HG02870 (cell line): ENCODE measurements around the gene C19orf85.
A peak's percentile ranks its signal among the peaks of the same experiment; 100 is the strongest.

ENCODE experiments used
- ATAC-seq: cut with Tn5 transposase; IDR thresholded peaks from one replicate; pipeline ENCODE4 v1.9.1; 2021; ENCODE audit warnings: mild to moderate bottlenecking, moderate library complexity; ENCODE audit not compliant: unreplicated experiment

C19orf85 gene

DNA sequence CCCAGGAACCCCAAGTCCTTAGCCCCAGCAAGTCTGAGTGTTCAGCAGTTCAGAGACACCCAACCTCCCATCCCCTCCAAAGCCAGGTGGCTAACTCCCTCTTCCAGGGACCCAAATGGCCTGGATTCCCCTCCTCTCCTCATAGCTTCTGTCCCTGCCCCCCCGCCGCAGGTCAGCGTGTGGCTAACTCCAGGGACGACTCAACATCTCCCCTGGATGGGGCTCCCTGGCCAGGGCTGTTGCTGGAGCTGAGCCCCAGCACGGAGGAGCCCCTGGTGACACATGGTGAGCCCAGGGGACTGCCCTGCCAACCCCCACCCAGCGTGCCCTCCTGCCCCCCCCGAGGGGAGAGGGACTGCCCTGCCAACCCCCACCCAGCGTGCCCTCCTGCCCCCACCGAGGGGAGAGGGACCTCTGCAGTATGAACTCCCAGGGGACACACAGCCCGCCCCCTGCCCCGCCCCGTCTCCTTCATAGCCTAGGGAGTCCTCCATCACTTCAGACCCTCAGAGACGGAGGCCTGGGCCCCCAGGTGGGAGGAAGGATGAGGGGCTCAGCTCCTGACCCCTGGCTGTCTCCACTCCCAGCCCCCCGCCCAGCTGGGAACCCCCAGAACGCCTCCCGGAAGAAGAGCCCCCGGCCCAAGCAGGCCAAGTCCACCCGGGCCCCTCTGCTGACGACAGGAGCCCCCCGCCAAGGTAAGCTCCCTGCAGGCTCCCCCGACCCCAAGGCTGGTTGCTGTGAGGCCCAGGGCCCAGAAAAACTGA is 25.3 kb upstream of the C19orf85 start:
- no peak for ATAC-seq

GRCh38 chr19:55488986-55489710 is 24.6 kb upstream of the C19orf85 start:
- no peak for ATAC-seq

- ATAC-seq, result no peak
Measured at GRCh38 chr19:55487924-55488687, 23.6 kb upstream of the C19orf85 start, which contains the start of gene SSC5D. SSC5D (plus strand) TSS chr19:55488436; CDS start chr19:55488590, 154 bp downstream.

GRCh38 chr19:55486971-55487923 is 22.7 kb upstream of the C19orf85 start:
- no peak for ATAC-seq

- ATAC-seq, result no peak
Measured at GRCh38 chr19:55486043-55486970, 21.8 kb upstream of the C19orf85 start.

DNA sequence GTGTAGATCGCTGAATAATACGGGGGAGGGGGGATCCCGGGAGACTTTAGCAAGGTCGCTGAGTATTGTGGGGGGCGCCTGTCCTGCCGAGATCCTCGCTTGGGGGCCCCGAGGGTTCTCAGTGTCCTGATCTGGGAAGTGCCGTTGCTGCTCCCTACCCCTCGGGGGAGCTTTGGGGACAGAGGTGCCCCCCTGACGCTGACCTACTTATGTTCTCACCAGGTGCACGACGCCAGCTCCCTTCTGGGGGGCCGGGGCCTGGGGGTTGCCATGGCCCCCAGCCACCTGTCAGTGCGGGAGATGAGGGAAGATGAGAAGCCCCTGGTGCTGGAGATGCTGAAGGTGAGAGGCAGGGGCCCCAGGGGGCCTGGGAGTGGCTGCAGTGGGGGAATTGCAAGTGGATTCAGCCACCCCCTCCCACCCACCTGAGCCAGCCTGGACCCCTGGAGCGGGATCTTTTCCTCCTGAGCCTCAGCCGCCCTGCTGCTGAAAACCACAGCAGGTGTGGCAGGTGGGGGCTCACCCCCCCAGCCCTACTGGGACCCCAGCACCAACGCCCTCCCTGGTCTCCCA is 21.0 kb upstream of the C19orf85 start:
- ATAC-seq, result no peak

- peak; percentile 69 for ATAC-seq
Measured at GRCh38 chr19:55484593-55485438, 20.3 kb upstream of the C19orf85 start, which contains the start of gene NAT14. NAT14 (plus strand) TSS chr19:55485188; CDS start chr19:55485709, 521 bp downstream.

DNA sequence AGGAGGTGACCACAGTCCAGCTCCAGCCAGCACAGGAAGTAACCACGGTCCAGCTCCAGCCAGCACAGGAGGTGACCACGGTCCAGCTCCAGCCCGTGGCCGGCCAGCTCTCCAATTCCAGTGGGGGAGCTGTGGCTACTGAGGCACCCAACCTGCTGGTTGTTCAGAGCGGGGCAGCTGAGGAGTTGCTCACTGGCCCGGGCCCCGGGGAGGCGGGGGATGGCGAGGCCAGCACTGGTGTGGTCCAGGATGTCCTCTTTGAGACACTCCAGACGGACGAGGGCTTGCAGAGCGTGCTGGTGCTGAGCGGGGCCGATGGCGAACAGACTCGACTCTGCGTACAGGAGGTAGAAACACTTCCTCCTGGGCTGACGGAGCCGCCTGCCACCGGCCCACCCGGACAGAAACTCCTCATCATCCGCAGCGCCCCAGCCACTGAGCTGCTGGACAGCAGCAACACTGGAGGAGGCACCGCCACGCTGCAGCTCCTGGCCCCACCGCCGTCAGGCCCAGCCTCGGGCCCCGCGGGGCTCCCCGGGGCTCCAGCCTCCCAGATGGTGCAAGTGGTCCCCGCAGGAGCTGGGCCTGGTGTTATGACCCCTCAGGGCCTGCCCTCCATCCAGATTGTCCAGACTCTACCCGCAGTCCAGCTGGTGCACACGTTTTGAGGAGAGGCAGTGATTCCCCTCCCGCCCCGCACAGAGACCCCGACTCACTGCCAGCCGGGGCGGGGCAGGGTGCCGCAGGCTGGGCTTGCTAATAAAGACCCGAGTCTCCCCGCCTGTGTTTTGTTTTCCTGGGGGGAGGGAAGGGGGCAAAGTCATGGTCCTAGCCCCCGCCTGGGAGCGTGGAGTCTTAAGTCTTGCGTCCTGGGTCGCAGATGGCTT is 19.4 kb upstream of the C19orf85 start:
- ATAC-seq, result no peak

- no peak for ATAC-seq
Measured at GRCh38 chr19:55482967-55483705, 18.6 kb upstream of the C19orf85 start.

DNA sequence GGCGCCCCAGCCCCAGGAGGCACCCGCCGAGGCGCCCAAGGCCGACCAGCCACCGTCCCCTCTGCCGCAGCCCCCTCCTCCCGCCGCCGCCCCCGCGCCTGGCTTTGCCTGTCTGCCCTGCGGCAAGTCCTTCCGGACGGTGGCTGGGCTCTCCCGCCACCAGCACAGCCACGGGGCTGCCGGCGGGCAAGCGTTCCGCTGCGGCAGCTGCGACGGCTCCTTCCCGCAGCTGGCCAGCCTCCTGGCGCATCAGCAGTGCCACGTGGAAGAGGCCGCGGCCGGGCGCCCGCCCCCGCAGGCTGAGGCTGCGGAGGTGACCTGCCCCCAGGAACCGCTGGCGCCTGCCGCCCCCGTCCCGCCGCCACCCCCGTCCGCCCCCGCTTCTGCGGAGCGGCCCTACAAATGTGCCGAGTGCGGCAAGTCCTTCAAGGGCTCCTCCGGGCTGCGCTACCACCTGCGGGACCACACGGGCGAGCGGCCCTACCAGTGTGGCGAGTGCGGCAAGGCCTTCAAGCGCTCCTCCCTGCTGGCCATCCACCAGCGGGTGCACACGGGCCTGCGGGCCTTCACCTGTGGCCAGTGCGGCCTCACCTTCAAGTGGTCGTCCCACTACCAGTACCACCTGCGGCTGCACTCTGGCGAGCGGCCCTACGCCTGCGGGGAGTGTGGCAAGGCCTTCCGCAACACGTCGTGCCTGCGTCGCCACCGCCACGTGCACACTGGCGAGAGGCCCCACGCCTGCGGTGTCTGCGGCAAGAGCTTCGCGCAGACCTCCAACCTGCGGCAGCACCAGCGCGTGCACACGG is 17.8 kb upstream of the C19orf85 start:
- ATAC-seq, result no peak

GRCh38 chr19:55481794-55482155 is 17.2 kb upstream of the C19orf85 start:
- no peak for ATAC-seq

DNA sequence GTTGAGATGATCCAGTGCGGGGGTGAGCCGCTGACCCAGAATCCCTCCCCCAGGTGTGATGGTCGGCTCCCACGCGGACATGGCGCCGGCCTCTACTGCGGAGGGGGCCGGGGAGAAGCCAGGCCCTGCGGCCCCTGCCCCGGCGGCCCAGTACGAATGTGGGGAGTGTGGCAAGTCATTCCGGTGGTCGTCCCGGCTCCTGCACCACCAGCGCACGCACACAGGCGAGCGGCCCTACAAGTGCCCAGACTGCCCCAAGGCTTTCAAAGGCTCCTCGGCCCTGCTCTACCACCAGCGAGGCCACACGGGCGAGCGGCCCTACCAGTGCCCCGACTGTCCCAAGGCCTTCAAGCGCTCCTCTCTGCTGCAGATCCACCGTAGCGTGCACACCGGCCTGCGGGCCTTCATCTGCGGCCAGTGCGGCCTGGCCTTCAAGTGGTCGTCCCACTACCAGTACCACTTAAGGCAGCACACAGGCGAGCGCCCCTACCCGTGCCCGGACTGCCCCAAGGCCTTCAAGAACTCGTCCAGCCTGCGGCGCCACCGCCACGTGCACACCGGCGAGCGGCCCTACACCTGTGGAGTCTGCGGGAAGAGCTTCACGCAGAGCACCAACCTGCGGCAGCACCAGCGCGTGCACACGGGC is 16.7 kb upstream of the C19orf85 start:
- ATAC-seq, result no peak

DNA sequence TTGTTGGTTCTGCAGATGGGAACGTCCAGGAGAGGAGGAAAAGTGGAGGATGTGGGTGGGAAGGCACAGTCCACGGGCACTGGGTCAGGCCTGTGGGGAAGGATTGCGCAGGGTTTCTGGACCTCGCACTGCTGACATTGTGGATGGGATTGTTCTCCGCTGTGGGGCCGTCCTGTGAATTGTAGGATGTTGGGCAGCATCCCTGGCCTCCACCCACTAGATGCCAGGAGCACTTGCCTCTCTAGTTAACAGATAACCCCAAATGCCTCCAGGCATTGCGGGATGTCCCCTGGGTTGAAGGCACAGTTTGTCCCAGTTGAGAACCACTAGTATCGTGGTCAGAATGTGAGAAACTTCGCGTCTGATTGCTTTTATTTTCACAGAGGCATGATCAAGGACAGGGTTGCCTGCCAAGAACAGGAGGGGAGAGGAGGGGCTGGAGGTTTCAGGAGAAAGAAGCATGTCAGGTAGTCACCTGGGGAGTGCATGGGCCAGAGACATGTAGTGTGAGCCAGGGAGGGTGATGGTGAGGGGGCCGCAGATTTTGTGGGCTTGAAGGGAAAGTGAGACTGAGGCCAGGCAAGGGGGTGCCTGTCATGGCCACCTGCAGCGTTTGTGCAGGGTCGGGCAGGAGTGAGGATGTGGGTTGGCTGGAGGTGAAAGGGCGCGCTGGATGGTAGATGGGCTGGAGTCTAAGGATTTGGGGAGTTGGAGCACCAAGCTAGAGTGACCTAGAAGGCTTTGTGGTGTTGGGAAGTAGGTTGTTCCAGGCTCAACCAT is 15.1 kb upstream of the C19orf85 start:
- ATAC-seq, result no peak

DNA sequence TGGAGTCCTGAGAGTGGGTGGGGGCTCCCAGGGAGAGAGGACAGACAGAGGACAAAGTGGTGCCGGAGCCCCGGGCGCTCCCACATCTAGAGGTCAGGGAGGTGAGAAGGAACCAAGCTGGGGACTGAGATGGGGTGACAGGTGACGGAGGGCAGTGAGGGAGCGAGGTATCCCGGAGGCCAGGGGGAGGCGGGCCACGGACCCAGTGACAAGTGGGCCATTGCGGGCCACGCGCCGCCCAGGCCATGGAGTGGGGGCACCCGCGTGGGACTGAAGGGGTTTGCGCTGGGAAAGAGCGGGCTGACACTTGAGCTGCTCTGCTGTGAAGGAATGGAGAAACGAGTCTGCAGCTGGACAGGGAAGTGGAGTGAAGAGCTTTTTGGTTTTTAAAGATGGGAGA is 14.5 kb upstream of the C19orf85 start:
- no peak for ATAC-seq
